GM23338 (cell line): ENCODE measurements around the gene HACE1.

ENCODE experiments used
- EZH2 ChIP-seq: fragments of 200-600 bp; sonication (generic); IDR thresholded peaks from one replicate; pipeline ENCODE4 v1.8.0; 2017; ENCODE audit warnings: antibody characterized with exemption, mild to moderate bottlenecking, low read depth; ENCODE audit not compliant: unreplicated experiment
- NANOG ChIP-seq: IDR thresholded peaks from 2 replicates; pipeline ENCODE4 v1.6.1; 2016; ENCODE audit warnings: antibody characterized with exemption, borderline replicate concordance
- POLR2AphosphoS5 ChIP-seq: IDR thresholded peaks from 2 replicates; pipeline ENCODE4 v1.6.1; 2016; ENCODE audit warnings: antibody characterized with exemption, low read depth
- ZNF114 ChIP-seq: fragments of 250-450 bp; sonication (Bioruptor Pico); IDR thresholded peaks from 2 replicates; pipeline ENCODE4 v1.5.0; 2020; ENCODE audit warnings: mild to moderate bottlenecking, moderate library complexity
- TF ChIP-seq, protein P1 (sequence below), 2 experiments: fragments of 200-600 bp in 1 of 2; sonication (generic) in 1 of 2; conservative IDR thresholded peaks; 2 replicates each; pipeline versions ENCODE4 v1.5.1 to v1.6.1; 2016 to 2017; ENCODE audit warnings: antibody characterized with exemption in 2 of 2, low read depth in 2 of 2, mild to moderate bottlenecking in 2 of 2, moderate library complexity in 1 of 2
- TF ChIP-seq, protein P2 (sequence below): IDR thresholded peaks from 2 replicates; pipeline ENCODE4 v1.6.1; 2016; ENCODE audit warnings: antibody characterized with exemption

DNA sequence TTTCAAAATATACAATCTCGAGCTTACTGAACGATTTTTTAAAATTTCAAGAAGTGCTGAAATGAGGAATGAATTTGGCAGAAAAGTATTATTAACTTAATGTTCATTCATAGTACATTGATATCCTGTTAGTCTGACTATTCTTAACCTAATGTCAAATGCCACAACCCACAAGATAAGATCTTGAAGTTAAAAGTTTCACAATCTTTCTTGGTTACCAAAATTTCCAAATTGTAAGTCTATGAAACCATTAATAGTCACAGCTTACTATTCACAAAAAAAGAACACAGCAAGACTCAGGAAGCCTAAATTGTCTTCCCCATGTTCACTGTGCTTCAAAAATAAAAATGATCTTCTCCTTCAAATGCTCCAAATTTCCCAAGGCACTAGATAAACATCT lies 71.3 kb downstream of the HACE1 start:
- TF ChIP-seq, protein P1, sequence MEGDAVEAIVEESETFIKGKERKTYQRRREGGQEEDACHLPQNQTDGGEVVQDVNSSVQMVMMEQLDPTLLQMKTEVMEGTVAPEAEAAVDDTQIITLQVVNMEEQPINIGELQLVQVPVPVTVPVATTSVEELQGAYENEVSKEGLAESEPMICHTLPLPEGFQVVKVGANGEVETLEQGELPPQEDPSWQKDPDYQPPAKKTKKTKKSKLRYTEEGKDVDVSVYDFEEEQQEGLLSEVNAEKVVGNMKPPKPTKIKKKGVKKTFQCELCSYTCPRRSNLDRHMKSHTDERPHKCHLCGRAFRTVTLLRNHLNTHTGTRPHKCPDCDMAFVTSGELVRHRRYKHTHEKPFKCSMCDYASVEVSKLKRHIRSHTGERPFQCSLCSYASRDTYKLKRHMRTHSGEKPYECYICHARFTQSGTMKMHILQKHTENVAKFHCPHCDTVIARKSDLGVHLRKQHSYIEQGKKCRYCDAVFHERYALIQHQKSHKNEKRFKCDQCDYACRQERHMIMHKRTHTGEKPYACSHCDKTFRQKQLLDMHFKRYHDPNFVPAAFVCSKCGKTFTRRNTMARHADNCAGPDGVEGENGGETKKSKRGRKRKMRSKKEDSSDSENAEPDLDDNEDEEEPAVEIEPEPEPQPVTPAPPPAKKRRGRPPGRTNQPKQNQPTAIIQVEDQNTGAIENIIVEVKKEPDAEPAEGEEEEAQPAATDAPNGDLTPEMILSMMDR (conservative IDR thresholded peaks at IDR 0.05; ENCODE audit: low read depth in 2 of 2): no peak
- TF ChIP-seq POLR2AphosphoS5 (no peak), EZH2 (no peak), ZNF114 (CRISPR knock-in tag) (no peak), NANOG (no peak)
- TF ChIP-seq, protein P2, sequence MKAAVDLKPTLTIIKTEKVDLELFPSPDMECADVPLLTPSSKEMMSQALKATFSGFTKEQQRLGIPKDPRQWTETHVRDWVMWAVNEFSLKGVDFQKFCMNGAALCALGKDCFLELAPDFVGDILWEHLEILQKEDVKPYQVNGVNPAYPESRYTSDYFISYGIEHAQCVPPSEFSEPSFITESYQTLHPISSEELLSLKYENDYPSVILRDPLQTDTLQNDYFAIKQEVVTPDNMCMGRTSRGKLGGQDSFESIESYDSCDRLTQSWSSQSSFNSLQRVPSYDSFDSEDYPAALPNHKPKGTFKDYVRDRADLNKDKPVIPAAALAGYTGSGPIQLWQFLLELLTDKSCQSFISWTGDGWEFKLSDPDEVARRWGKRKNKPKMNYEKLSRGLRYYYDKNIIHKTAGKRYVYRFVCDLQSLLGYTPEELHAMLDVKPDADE: no peak
